ENCODE results near the gene NR2F1. TPM values are rescaled to one million over a fixed set of nuclear protein-coding genes. Genes with fewer than 3 reads are reported as not detected.

NR2F1 gene
- total and polyA plus RNA-seq, 2 experiments from 2014 or later = not detected

DNA sequence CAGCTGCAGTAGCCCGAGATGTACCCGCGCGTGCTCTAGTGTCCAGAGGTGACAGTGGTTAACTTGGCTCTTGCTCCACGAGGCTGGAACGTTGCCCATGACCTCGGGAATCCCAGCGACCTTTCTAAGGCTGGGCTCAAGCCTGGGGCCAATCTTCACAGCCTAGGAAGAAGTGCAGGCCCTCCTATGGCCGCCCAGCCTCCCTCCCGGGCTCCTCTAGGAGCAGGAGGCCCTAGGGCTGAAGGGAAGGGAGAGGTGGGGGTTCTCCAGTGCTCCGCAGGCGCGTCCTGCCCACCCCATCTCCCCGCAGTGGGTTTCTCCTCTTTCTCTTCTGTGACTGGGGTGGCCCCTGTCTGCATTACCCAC, 13.3 kb downstream of the NR2F1 start:
- Mint-ChIP-seq H3K9me3 (no peaks in the 10 kb centered on the region; the same call in 2 of the 3 replicates), H3K4me1 (peaks cover 29% of the 10 kb centered on the region), H3K27me3 (ENCODE audit: insufficient read depth, low read depth, poor library complexity) (peaks cover 8% of the 10 kb centered on the region), H3K36me3 (ENCODE audit: low read depth) (no peaks in the 10 kb centered on the region), H3K4me3 (peak overlapping the region; percentile 65), H3K27ac (no peak overlapping the region)
- H3K36me3 ChIP-seq (ENCODE audit: insufficient read depth) = no peaks in the 10 kb centered on the region; the same call in 1 of the 2 replicates
- ATAC-seq = peak; percentile 9
- peaks cover 45% of the 10 kb centered on the region for H3F3A ChIP-seq (replicated peaks; ENCODE audit: low read depth)
- TF ChIP-seq JUNB (IDR thresholded peaks at IDR 0.05; ENCODE audit: unreplicated experiment) (no peak), CREB1 (CRISPR knock-in tag; IDR thresholded peaks at IDR 0.05; ENCODE audit: low read depth) (no peak), ZNF114 (CRISPR knock-in tag; IDR thresholded peaks at IDR 0.05) (no peak), EZH2phosphoT487 (IDR thresholded peaks at IDR 0.05; ENCODE audit: unreplicated experiment) (no peak), ZNF331 (CRISPR knock-in tag; IDR thresholded peaks at IDR 0.05; ENCODE audit: low read depth) (no peak), NANOG (IDR thresholded peaks at IDR 0.05; ENCODE audit: borderline replicate concordance) (no peak), EZH2 (IDR thresholded peaks at IDR 0.05; ENCODE audit: low read depth, unreplicated experiment) (no peak), POLR2AphosphoS5 (IDR thresholded peaks at IDR 0.05; ENCODE audit: low read depth) (no peak), STAT1 (IDR thresholded peaks at IDR 0.05; ENCODE audit: unreplicated experiment) (no peak), ZNF462 (CRISPR knock-in tag; IDR thresholded peaks at IDR 0.05) (no peak)
- TF ChIP-seq, protein P1, sequence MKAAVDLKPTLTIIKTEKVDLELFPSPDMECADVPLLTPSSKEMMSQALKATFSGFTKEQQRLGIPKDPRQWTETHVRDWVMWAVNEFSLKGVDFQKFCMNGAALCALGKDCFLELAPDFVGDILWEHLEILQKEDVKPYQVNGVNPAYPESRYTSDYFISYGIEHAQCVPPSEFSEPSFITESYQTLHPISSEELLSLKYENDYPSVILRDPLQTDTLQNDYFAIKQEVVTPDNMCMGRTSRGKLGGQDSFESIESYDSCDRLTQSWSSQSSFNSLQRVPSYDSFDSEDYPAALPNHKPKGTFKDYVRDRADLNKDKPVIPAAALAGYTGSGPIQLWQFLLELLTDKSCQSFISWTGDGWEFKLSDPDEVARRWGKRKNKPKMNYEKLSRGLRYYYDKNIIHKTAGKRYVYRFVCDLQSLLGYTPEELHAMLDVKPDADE (IDR thresholded peaks at IDR 0.05) = no peak
- TF ChIP-seq, protein P2, sequence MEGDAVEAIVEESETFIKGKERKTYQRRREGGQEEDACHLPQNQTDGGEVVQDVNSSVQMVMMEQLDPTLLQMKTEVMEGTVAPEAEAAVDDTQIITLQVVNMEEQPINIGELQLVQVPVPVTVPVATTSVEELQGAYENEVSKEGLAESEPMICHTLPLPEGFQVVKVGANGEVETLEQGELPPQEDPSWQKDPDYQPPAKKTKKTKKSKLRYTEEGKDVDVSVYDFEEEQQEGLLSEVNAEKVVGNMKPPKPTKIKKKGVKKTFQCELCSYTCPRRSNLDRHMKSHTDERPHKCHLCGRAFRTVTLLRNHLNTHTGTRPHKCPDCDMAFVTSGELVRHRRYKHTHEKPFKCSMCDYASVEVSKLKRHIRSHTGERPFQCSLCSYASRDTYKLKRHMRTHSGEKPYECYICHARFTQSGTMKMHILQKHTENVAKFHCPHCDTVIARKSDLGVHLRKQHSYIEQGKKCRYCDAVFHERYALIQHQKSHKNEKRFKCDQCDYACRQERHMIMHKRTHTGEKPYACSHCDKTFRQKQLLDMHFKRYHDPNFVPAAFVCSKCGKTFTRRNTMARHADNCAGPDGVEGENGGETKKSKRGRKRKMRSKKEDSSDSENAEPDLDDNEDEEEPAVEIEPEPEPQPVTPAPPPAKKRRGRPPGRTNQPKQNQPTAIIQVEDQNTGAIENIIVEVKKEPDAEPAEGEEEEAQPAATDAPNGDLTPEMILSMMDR (conservative IDR thresholded peaks at IDR 0.05; ENCODE audit: low read depth in 2 of 2) = no peak
- TF ChIP-seq, protein P3, sequence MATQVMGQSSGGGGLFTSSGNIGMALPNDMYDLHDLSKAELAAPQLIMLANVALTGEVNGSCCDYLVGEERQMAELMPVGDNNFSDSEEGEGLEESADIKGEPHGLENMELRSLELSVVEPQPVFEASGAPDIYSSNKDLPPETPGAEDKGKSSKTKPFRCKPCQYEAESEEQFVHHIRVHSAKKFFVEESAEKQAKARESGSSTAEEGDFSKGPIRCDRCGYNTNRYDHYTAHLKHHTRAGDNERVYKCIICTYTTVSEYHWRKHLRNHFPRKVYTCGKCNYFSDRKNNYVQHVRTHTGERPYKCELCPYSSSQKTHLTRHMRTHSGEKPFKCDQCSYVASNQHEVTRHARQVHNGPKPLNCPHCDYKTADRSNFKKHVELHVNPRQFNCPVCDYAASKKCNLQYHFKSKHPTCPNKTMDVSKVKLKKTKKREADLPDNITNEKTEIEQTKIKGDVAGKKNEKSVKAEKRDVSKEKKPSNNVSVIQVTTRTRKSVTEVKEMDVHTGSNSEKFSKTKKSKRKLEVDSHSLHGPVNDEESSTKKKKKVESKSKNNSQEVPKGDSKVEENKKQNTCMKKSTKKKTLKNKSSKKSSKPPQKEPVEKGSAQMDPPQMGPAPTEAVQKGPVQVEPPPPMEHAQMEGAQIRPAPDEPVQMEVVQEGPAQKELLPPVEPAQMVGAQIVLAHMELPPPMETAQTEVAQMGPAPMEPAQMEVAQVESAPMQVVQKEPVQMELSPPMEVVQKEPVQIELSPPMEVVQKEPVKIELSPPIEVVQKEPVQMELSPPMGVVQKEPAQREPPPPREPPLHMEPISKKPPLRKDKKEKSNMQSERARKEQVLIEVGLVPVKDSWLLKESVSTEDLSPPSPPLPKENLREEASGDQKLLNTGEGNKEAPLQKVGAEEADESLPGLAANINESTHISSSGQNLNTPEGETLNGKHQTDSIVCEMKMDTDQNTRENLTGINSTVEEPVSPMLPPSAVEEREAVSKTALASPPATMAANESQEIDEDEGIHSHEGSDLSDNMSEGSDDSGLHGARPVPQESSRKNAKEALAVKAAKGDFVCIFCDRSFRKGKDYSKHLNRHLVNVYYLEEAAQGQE (IDR thresholded peaks at IDR 0.05; ENCODE audit: unreplicated experiment) = no peak
- H3K27ac ChIP-seq (ENCODE audit: low read depth) = no peak overlapping the region
- H3K79me2 ChIP-seq (replicated peaks; ENCODE audit: insufficient read depth) = no peaks in the 10 kb centered on the region
- peaks cover 71% of the 10 kb centered on the region for H3K4me1 ChIP-seq (ENCODE audit: insufficient read depth)
- no peaks in the 10 kb centered on the region for H3K9me2 ChIP-seq (ENCODE audit: insufficient read depth)
- DNase-seq (ENCODE audit: low spot score) = no peak
- H3K27me3 ChIP-seq (ENCODE audit: insufficient read depth) = peaks cover 100% of the 10 kb centered on the region
- peak overlapping the region; percentile 48 for H3K4me3 ChIP-seq
- H2AFZ ChIP-seq = 0 out of 2 replicates have a peak overlapping the region, but pooled peaks have one; percentile 7
- peak overlapping the region; percentile 81 for H3K4me2 ChIP-seq
- H4K20me1 ChIP-seq (replicated peaks; ENCODE audit: insufficient read depth) = peaks cover 52% of the 10 kb centered on the region
